NT2/D1 (cell line): ENCODE data around the gene SND1.

Source experiments
- SUZ12 ChIP-seq: IDR thresholded peaks from 2 replicates; pipeline ENCODE4 v1.6.1; 2011; ENCODE audit not compliant: insufficient read length, insufficient read depth; ENCODE audit errors: extremely low read depth
- YY1 ChIP-seq: IDR thresholded peaks from 2 replicates; pipeline ENCODE4 v1.6.1; 2011; ENCODE audit not compliant: insufficient read length, insufficient read depth
- ZNF274 ChIP-seq: IDR thresholded peaks from 2 replicates; pipeline ENCODE4 v1.6.1; 2011; ENCODE audit warnings: mild to moderate bottlenecking, low read depth, low read length

GRCh38 chr7:127619681-127620405 lies 32.2 kb upstream of the SND1 start:
- TF ChIP-seq ZNF274 (no peak), YY1 (no peak), SUZ12 (no peak)
